Posterior vena cava (tissue), 2 donors: Measurements from ENCODE around the gene TPCN2. TPM values are rescaled to one million over a fixed set of nuclear protein-coding genes. Genes with fewer than 3 reads are reported as not detected.
"Not testable (repeated sequence)": the region's sequence is repeated elsewhere in the genome, so short reads cannot be mapped to it uniquely, and the experiment has no call there.

Experiments used
- DNase-seq: peaks from one replicate; pipeline ENCODE4 v3.0.0-alpha.2; 2020; ENCODE audit warnings: low spot score
- intact Hi-C, 2 donors: fragments of 100-400 bp; cut with DNase I; formaldehyde crosslinking; loops; one replicate each; pipeline versions ENCODE4 v1.14.1 to v1.14.2; 2022 to 2023
- total RNA-seq, 2 donors: library from RNA; stranded (reverse); fragmentation: NEBNext Ultra II Directional; extraction: Animal tissue kit (Norgen Biotek cat#: 25700); gene quantifications; one replicate each; pipeline ENCODE4 v1.2.1, GENCODE V29; 2021
- donor health status: DM: yes; HTN: yes; CAD: no.
- donor health status: DM: yes; HTN: yes; CAD: no.

The TPCN2 gene
- total RNA-seq, 2 donors from 2014 or later, result 24.8 to 25.4 TPM

DNA sequence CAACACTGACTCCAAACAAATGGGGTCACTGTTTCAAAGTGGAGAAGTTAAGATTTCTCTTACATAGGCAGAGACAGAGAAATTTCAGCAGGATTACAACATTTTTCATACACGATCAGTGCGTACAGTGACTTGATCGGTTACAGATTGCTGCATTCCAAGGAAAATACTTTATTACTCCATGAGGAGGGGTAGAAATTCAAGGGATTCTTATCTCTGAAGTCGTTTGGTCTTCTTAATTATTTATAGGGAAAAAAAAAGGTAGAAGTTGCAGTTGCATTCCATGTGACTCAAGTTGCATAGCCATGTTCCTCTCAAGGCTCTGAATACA, 96.3 kb downstream of the TPCN2 start:
- intact Hi-C loops, result no loop called here
- no peak for DNase-seq

GRCh38 chr11:69148377-69148762, 99.6 kb downstream of the TPCN2 start:
- DNase-seq, result peak; percentile 56
- intact Hi-C loops, result no loop called here

- DNase-seq, result peak; percentile 59
These were observed 100.1 kb downstream of the TPCN2 start for GRCh38 chr11:69148806-69149205.

GRCh38 chr11:69149338-69150045, 100.8 kb downstream of the TPCN2 start:
- DNase-seq, result peak; percentile 66
- intact Hi-C loops, result not testable (repeated sequence)

More at GRCh38 chr11:69148806-69149205, 100.1 kb downstream of the TPCN2 start:
- intact Hi-C loops, result no loop called here

DNA sequence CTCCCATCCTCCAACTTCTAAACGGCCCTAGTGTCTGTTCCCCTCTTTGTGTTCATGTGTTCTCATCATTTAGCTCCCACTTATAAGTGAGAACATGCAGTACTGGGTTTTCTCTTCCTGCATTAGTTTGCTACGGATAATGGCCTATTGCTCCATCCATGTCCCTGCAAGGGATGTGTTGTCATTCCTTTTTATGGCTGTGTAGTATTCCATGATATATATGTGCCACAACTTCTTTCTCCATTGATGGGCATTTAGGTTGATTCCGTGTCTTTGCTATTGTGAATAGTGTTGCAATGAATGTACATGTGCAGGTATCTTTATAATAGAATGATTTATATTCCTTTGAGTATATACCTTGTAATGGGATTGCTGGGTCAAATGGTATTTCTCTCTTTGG, 101.4 kb downstream of the TPCN2 start:
- DNase-seq, result no peak
- intact Hi-C loops, result no loop called here

DNA sequence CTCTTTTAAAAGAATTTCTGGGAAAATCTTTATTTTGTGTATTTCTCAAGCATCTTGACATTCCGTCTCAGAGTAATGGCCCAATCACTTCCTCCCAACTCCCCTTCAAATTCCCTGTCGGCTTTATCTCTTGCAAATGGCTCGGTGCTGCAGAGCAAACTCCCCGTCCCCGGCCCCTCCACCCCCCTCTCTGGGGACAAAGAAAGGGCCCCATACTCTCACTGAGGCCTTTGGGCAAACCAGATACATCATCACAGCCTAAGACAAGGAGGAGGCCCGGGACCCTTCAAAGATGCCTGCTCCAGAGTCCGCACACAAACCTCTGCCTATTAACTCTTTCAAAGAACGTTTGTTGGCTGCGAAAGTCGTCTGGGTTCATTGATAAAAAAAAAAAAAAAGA, 103.1 kb downstream of the TPCN2 start:
- DNase-seq, result no peak
- intact Hi-C loops, result no loop called here

GRCh38 chr11:69152733-69153421, 104.1 kb downstream of the TPCN2 start:
- no peak for DNase-seq
- intact Hi-C loops, result no loop called here

- intact Hi-C loops, result no loop called here
- DNase-seq, result no peak
These were observed 104.9 kb downstream of the TPCN2 start for GRCh38 chr11:69153661-69154060.

- peak; percentile 68 for DNase-seq
- intact Hi-C loops, result no loop called here
These were observed 105.6 kb downstream of the TPCN2 start for GRCh38 chr11:69154211-69154913.

GRCh38 chr11:69154938-69155301, 106.2 kb downstream of the TPCN2 start:
- DNase-seq, result no peak
- intact Hi-C loops, result no loop called here

DNA sequence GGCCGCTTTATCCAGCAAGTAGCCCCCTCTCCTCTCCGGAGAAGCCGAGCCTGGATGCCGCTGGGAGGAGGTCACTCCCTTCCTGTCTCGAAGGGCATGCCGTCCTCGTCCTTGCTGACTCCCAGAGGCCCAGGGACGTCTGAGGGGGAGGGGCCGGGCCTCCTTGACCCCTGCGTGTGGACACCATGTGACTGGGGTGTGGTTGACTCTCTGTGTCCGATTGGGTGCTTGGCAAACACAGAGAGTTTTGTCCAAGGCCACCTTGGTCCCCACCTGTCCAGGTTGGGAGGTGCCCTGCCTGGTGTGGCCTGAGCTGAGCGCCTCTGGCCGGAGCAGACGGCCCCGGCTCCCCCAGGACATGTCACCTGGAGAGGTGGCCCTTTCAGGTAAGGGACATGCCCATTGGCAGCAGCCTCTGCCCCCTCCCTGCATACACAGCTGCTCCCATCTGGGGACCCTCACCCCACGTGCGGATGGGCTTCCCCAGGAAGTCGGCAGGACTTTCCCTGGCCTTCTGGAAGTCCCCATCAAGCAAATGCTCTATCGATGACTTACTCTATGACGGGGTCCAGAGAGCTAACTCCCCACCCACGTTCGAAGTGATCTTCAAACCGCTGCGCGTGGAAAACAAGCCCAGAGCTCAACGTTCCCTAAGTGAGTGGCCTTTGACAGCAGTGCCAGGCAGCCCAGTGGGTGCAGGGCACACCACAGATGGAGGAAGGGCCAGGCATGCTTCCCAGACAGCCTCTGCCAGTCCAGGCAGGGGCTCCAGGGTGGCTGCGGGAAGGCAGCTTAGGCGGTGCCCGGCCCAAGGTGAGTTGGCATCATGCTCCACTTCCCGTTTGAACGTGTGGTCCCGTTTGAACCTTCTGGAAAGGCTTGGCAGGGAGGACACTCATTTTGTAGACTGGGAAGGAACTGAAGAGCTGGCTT, 106.8 kb downstream of the TPCN2 start, which contains the start of gene SMIM38:
SMIM38 (plus strand) TSS at position 634 of the 933 bp plus-strand sequence. CDS start 1,912 bp downstream, outside the sequence.
- intact Hi-C loops, result no loop called here
- peak; percentile 72 for DNase-seq

- intact Hi-C loops, result no loop called here
- no peak for DNase-seq
These were observed 107.5 kb downstream of the TPCN2 start for GRCh38 chr11:69156235-69156639.

DNA sequence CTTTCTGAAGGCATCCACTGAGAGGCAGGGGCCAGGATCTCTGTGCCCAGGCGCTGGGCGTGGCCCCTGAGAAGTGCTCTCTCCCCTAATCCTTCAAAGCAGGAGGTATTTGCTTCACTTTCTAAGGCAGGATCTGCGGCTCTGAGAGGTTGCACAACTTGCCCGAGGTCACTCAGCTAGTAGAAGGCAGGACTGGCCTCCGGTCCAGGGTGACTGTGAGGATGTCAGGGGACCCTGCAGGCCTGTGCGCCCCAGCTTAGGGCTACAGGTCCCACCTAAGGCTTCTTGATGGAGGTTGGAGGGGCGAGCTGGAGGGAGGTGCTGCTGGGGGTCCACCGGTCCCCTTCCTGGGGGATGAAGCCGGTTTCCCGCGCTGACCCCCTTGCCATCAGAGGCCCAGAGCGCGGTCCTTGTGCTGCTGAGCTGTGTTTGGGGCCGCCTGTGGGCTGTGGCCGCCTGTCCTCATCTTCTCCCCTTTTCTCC, 108.0 kb downstream of the TPCN2 start:
- intact Hi-C loops, result no loop called here
- DNase-seq, result peak; percentile 81

DNA sequence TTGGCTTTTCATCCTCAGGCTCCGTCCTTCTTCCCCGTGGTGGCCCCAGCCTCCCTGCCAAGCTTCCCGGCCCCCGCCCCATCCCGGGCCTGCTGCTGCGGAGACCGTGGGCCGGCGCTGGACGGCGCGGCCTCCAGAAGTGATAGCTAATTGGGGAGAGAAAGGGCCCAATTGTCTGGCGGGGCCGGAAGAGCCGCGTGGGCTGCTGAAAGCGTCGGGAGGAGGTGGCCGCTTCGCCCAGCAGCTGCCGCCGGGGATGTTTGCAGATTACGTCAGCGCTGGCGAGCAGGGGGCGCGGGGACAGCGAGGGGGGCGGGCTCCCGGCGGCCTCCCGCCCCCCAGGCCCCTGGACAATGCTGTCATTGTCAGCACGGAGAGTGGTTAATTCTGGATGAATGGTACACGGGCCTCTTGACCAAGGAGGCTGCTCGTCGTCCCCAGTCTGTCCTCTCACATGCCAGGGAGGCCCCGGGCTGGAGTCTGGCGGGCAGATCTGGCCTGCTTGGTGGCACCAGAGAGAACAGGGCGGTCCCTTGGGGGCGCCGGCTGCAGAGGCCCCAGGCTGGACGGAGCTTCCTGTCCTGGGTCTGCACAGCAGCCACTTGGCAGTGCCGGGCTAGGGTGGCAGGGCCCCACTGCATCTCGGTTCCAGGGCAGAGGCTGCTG, 108.6 kb downstream of the TPCN2 start:
- DNase-seq, result peak; percentile 88

DNA sequence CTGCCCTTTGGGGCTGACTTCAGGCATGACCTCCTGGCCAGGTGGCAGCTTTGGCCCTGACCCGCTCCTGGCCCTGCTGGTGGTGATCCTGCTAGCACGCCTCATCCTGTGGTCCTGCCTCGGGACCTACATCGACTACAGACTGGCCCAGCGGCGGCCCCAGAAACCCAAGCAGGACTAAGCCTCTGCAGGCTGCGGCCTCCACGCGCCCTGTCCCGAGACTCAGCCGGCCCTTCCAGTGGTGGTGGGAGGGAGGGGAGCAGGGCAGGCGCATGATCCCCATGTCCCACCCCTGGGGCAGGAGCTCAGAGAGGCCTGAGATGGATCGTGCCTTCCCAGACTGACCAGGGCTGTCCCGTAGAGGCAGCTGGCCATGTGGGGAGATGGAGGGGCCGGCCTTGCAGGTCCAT, 109.1 kb downstream of the TPCN2 start:
- intact Hi-C loops, result no loop called here
- peak; percentile 80 for DNase-seq

More for the DNA sequence above, 108.6 kb downstream of the TPCN2 start:
- intact Hi-C loops, result no loop called here

DNA sequence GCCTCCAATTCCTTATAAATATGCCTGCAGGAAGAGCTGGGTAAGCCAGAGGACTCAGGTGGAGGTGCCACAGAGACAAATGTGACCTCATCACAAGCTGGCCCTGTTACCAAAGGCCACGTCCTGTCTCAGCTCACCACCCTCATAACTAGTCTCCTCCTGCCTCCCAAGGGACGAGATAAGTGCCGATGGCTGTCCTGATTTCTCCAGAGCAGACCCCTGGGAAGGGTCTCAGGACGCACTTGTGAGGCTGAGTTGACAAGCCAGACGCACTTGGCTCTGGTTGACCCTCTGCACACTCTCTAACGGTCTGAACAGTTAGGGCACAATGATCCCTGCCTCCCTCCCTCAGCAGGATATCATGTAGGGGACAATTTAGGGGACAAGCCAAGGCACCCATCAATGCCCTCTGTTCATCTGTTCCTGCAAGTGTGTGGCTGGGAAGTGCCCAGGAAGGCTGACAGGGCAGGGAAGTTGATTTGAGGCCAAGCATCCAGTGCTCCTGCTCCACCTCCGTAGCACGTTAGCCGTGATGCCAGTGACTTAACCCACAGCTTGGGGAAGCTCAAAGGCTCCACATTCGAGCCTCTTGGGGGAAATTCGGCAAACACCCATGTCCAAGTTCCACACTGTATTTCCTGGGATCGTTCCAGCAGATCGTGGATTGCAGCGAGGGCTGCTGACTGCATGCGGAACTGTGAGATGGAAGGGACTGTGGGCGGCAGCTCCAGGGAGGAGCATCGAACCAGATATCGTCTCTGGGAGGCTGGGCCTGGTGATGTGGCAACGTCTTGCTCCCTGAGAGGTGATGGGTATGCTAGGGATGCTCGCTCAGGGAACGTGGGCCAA, 109.8 kb downstream of the TPCN2 start:
- DNase-seq, result peak; percentile 61
- intact Hi-C loops, result no loop called here

DNA sequence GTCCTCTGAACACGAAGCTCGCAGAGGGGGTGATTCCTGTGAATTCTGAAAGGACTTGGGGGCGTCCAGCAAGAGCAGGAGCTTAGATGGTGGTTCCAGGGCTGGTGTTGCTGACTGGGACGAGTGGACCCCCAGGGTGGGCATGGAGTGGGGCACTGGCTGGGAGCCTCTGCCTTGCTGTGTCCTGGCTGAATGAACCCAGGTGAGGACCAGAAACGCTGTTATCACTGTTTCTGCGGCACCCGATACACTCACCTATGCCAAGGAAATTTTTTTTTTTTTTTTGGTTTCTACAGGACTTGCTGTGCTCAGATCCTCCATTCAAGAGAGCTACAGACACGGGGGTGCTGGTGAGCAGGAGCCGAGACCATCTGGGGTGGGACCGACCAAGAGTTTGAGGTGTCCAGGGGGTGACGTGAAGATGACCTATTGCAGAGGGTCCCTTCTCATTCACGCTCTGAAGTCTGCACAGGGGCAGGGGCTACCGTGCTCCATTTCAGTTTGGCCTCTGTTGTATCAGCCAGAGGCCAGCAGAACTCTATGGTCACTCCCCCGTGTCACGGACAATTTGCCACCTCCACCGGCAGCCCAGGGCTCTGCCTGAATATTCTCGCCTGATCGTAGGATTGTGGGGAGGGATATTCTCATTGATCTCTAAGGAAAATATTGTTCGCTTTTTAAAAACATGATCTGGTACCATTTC, 110.6 kb downstream of the TPCN2 start:
- DNase-seq, result no peak
- intact Hi-C loops, result no loop called here
